NCI-H748 (cell line): ENCODE results near the gene ANOS1.
"Not testable (repeated sequence)": the region's sequence is repeated elsewhere in the genome, so short reads cannot be mapped to it uniquely, and the experiment has no call there.

Experiments
- DNase-seq: peaks from one replicate; lab custom pipeline; 2025; ENCODE audit not compliant: unreplicated experiment; lab: John Stamatoyannopoulos, UW

ANOS1 gene

GRCh38 chrX:8731559-8732395, at the start of gene ANOS1:
ANOS1 (minus strand) TSS chrX:8732137; CDS start chrX:8732036, 101 bp downstream.
- DNase-seq, result peak; percentile 72

- no peak for DNase-seq
Measured at GRCh38 chrX:8773117-8773516, 41.2 kb upstream of the ANOS1 start.

GRCh38 chrX:8760021-8760420, 28.1 kb upstream of the ANOS1 start:
- DNase-seq, result no peak

GRCh38 chrX:8758706-8759105, 26.8 kb upstream of the ANOS1 start:
- DNase-seq, result not testable (repeated sequence)

GRCh38 chrX:8757609-8758389, 25.9 kb upstream of the ANOS1 start:
- not testable (repeated sequence) for DNase-seq

GRCh38 chrX:8755813-8756212, 23.9 kb upstream of the ANOS1 start:
- no peak for DNase-seq

GRCh38 chrX:8755116-8755515, 23.2 kb upstream of the ANOS1 start:
- DNase-seq, result peak; percentile 46

GRCh38 chrX:8749697-8750096, 17.8 kb upstream of the ANOS1 start:
- DNase-seq, result no peak

GRCh38 chrX:8748855-8749254, 16.9 kb upstream of the ANOS1 start:
- DNase-seq, result peak; percentile 45

GRCh38 chrX:8743126-8743732, 11.3 kb upstream of the ANOS1 start:
- peak; percentile 55 for DNase-seq

- no peak for DNase-seq
Measured at GRCh38 chrX:8741981-8742380, 10.0 kb upstream of the ANOS1 start.

GRCh38 chrX:8738588-8739189, 6.8 kb upstream of the ANOS1 start:
- DNase-seq, result peak; percentile 67

GRCh38 chrX:8737883-8738282, 5.9 kb upstream of the ANOS1 start:
- DNase-seq, result no peak

- DNase-seq, result peak; percentile 46
Measured at GRCh38 chrX:8730812-8731558, 952 bp downstream of the ANOS1 start.

GRCh38 chrX:8729811-8730210, 2.1 kb downstream of the ANOS1 start:
- DNase-seq, result no peak

- DNase-seq, result peak; percentile 19
Measured at GRCh38 chrX:8728932-8729535, 2.9 kb downstream of the ANOS1 start.

GRCh38 chrX:8726031-8726652, 5.8 kb downstream of the ANOS1 start:
- DNase-seq, result peak; percentile 96

GRCh38 chrX:8724300-8724699, 7.6 kb downstream of the ANOS1 start:
- peak; percentile 19 for DNase-seq

GRCh38 chrX:8721536-8721935, 10.4 kb downstream of the ANOS1 start:
- DNase-seq, result peak; percentile 55

- no peak for DNase-seq
Measured at GRCh38 chrX:8720136-8720535, 11.8 kb downstream of the ANOS1 start.
